Adrenal gland (tissue), 5 donors: ENCODE results near the gene MUC6.

Experiments
- CTCF ChIP-seq, 6 experiments: fragments of 450-650 bp in 4 of 6; fragments of 200-600 bp in 2 of 6; sonication (generic) in 1 of 6; IDR thresholded peaks; 1 replicate in 5 of 6; 2 replicates in 1 of 6; pipeline versions ENCODE4 v1.5.1 to v1.8.0; 2016 to 2021; ENCODE audit warnings: antibody characterized with exemption in 6 of 6, mild to moderate bottlenecking in 2 of 6, moderate library complexity in 1 of 6
- POLR2A ChIP-seq, 2 donors: fragments of 450-650 bp; IDR thresholded peaks; one replicate each; pipeline ENCODE4 v1.6.1; 2017; ENCODE audit warnings: antibody characterized with exemption in 2 of 2, mild to moderate bottlenecking in 2 of 2, moderate library complexity in 1 of 2
- donor health status: DM: no; HTN: no; CAD: no.

- TF ChIP-seq CTCF (IDR thresholded peaks at IDR 0.05), result no peak
- no peak for TF ChIP-seq POLR2A (IDR thresholded peaks at IDR 0.05)
These were observed 35.8 kb upstream of the MUC6 start for GRCh38 chr11:1072116-1072820.
